PC-3 (cell line): ENCODE measurements around the gene MSTO1. TPM values are rescaled to one million over a fixed set of nuclear protein-coding genes. Genes with fewer than 3 reads are reported as not detected.
"Not testable (repeated sequence)": the region's sequence is repeated elsewhere in the genome, so short reads cannot be mapped to it uniquely, and the experiment has no call there.

Experiments used
- ATAC-seq: fragments of 200-7000 bp; cut with Tn5 transposase; 2 replicates; pipeline ENCODE4 v1.9.1; 2020; ENCODE audit warnings: mild to moderate bottlenecking, moderate library complexity
- BruUV-seq: library from RNA; stranded (reverse); fragments of 400-500 nt; replicated peaks from 2 replicates; lab custom pipeline; 2021; lab: Mats Ljungman, UMichigan
- CTCF ChIA-PET: fragments of 300-600 bp; sonication (Branson Sonifier 250); formaldehyde crosslinking; loops from one replicate; lab custom pipeline; 2022; ENCODE audit warnings: antibody characterized with exemption; lab: Charles Lee
- POLR2A ChIA-PET: fragments of 300-600 bp; sonication (Branson Sonifier 250); formaldehyde crosslinking; loops from one replicate; lab custom pipeline; 2022; ENCODE audit warnings: antibody characterized with exemption; ENCODE audit not compliant: unreplicated experiment; lab: Charles Lee
- DNase-seq: peaks from one replicate; pipeline ENCODE4 v3.0.0-alpha.2; 2015
- H2AFZ ChIP-seq: fragments of 300-600 bp; sonication (generic); 2 replicates; pipeline ENCODE4 v1.6.0; 2016; ENCODE audit warnings: antibody characterized with exemption, low read length
- H3F3A ChIP-seq: fragments of 300-600 bp; sonication (generic); one replicate; pipeline ENCODE4 v1.6.0; 2017; ENCODE audit warnings: antibody characterized with exemption, low read length, control low read depth, mild to moderate bottlenecking; ENCODE audit not compliant: unreplicated experiment
- H3K27ac ChIP-seq: fragments of 300-600 bp; sonication (generic); 2 replicates; pipeline ENCODE4 v1.5.1; 2016; ENCODE audit warnings: mild to moderate bottlenecking, low read length
- H3K27me3 ChIP-seq: fragments of 300-600 bp; sonication (generic); 2 replicates; pipeline ENCODE4 v1.6.1; 2016; ENCODE audit warnings: low read length, mixed read lengths
- H3K36me3 ChIP-seq: fragments of 300-600 bp; sonication (generic); 2 replicates; pipeline ENCODE4 v1.6.1; 2016; ENCODE audit warnings: low read depth, mixed run types, low read length, mixed read lengths
- H3K4me1 ChIP-seq: fragments of 300-600 bp; sonication (generic); 2 replicates; pipeline ENCODE4 v1.5.1; 2016; ENCODE audit warnings: low read length; ENCODE audit not compliant: insufficient read depth
- H3K4me2 ChIP-seq: fragments of 300-600 bp; sonication (generic); 2 replicates; pipeline ENCODE4 v1.6.0; 2016; ENCODE audit warnings: low read length
- H3K4me3 ChIP-seq: fragments of 300-600 bp; sonication (generic); 2 replicates; pipeline ENCODE4 v1.5.1; 2016; ENCODE audit warnings: mild to moderate bottlenecking, low read length, mixed read lengths
- H3K79me2 ChIP-seq: fragments of 300-600 bp; sonication (generic); 2 replicates; pipeline ENCODE4 v1.6.1; 2017; ENCODE audit warnings: low read length, mixed read lengths
- H3K9ac ChIP-seq: fragments of 300-600 bp; sonication (generic); 2 replicates; pipeline ENCODE4 v1.6.0; 2016; ENCODE audit warnings: mild to moderate bottlenecking, low read length
- H3K9me2 ChIP-seq: fragments of 300-600 bp; sonication (generic); replicated peaks from 2 replicates; pipeline ENCODE4 v1.6.1; 2016; ENCODE audit warnings: mixed run types, low read length, mixed read lengths
- H3K9me3 ChIP-seq: fragments of 300-600 bp; sonication (generic); 2 replicates; pipeline ENCODE4 v1.6.1; 2016; ENCODE audit warnings: low read length, mixed read lengths
- H4K20me1 ChIP-seq: fragments of 300-600 bp; sonication (generic); 2 replicates; pipeline ENCODE4 v1.6.1; 2016; ENCODE audit warnings: low read length, mixed read lengths
- EZH2 ChIP-seq: fragments of 300-600 bp; sonication (generic); IDR thresholded peaks from one replicate; pipeline ENCODE4 v1.6.1; 2017; ENCODE audit warnings: antibody characterized with exemption, mild to moderate bottlenecking, low read length; ENCODE audit not compliant: unreplicated experiment
- intact Hi-C: fragments of 100-400 bp; cut with micrococcal nuclease; formaldehyde crosslinking; loops from 2 replicates; pipeline ENCODE4 v1.9.0; 2023
- total RNA-seq: library from RNA; depleted of rRNA; stranded (reverse); fragments of >200 nt; gene quantifications from 2 replicates; pipeline ENCODE4 v1.2.3, GENCODE V29; 2014
- TF ChIP-seq, protein P1 (sequence below): fragments of 300-600 bp; sonication (generic); conservative IDR thresholded peaks from 2 replicates; pipeline ENCODE4 v1.5.1; 2017; ENCODE audit warnings: antibody characterized with exemption, low read depth, mild to moderate bottlenecking, low read length

Gene MSTO1
- total RNA-seq, 1 experiment from 2014 or later, result 80.3 TPM

DNA sequence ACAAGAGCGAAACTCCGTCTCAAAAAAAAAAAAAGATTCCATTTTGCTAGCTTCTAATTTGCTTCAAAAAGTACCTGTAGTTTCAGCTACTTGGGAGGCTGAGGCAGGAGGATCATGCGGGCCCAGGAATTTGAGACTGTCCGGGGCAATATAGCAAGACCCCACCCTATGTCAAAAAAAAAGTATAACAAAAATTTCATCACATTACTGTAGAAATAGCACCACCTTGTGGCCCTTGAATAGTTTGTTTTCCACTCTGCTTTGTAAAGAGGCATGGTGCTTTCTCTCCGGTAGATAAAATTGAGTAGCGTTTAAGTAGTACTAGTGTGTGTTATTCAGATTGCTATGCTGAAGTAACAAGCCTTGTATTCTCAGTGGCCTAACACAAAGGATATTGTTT lies 18.2 kb upstream of the MSTO1 start:
- H3K4me1 ChIP-seq, result no peaks in the 10 kb centered on the region
- DNase-seq (peak; percentile 82), ATAC-seq (peak; percentile 79)
- no peaks in the 10 kb centered on the region for H3K79me2 ChIP-seq
- ChIA-PET CTCF (no interaction called here), POLR2A (no interaction called here)
- intact Hi-C loops, result loop anchor here (1.0 to 5.0 kb wide), 2 partner anchors 313 to 414 kb away; no protein-coding TSS in a partner anchor
- H3K4me2 ChIP-seq, result no peak overlapping the region
- TF ChIP-seq EZH2, result no peak
- TF ChIP-seq, protein P1, sequence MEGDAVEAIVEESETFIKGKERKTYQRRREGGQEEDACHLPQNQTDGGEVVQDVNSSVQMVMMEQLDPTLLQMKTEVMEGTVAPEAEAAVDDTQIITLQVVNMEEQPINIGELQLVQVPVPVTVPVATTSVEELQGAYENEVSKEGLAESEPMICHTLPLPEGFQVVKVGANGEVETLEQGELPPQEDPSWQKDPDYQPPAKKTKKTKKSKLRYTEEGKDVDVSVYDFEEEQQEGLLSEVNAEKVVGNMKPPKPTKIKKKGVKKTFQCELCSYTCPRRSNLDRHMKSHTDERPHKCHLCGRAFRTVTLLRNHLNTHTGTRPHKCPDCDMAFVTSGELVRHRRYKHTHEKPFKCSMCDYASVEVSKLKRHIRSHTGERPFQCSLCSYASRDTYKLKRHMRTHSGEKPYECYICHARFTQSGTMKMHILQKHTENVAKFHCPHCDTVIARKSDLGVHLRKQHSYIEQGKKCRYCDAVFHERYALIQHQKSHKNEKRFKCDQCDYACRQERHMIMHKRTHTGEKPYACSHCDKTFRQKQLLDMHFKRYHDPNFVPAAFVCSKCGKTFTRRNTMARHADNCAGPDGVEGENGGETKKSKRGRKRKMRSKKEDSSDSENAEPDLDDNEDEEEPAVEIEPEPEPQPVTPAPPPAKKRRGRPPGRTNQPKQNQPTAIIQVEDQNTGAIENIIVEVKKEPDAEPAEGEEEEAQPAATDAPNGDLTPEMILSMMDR, result peak; percentile 75
- no peak overlapping the region for H3K4me3 ChIP-seq
- H3K36me3 ChIP-seq, result no peaks in the 10 kb centered on the region
- H3K27me3 ChIP-seq, result no peaks in the 10 kb centered on the region
- H3K27ac ChIP-seq, result no peak overlapping the region
- H2AFZ ChIP-seq, result 0 out of 2 replicates have a peak overlapping the region, but pooled peaks have one; percentile 42
- no peaks in the 10 kb centered on the region for H3K9me3 ChIP-seq
- no peaks in the 10 kb centered on the region for H3F3A ChIP-seq
- no peak overlapping the region for H3K9ac ChIP-seq
- no peaks in the 10 kb centered on the region for H4K20me1 ChIP-seq
- BruUV-seq, result no TSS peak
- no peaks in the 10 kb centered on the region for H3K9me2 ChIP-seq

- H3K27me3 ChIP-seq, H3K36me3 ChIP-seq, H3K4me3 ChIP-seq, H3K9ac ChIP-seq, H2AFZ ChIP-seq, H3K4me2 ChIP-seq, H3K79me2 ChIP-seq, POLR2A ChIA-PET, intact Hi-C loops, H4K20me1 ChIP-seq, H3K27ac ChIP-seq, DNase-seq, ATAC-seq, BruUV-seq, H3F3A ChIP-seq, CTCF ChIA-PET, H3K4me1 ChIP-seq, H3K9me2 ChIP-seq, H3K9me3 ChIP-seq: not testable (repeated sequence)
Observed at GRCh38 chr1:155595877-155596474, 14.0 kb upstream of the MSTO1 start.

DNA sequence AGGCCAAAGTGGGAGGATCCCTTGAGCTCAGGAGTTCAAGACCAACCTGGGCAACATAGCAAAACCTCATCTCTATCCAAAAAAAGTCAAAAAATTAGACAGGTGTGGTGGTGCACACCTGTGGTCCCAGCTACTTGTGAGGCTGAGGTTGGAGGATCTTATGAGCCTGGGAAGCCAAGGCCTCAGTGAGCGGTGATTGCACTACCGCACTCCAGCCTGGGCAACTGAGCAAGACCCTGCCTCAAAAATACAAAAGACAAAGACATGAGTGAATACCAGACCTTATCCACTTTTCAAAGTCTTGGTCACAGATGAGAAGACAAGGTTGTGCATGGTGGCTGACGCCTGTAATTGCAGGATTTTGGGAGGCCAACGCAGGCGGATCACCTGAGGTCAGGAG lies 13.2 kb upstream of the MSTO1 start:
- no peaks in the 10 kb centered on the region for H3F3A ChIP-seq
- H3K9me2 ChIP-seq, result no peaks in the 10 kb centered on the region
- no TSS peak for BruUV-seq
- H3K4me1 ChIP-seq, result no peaks in the 10 kb centered on the region
- no peaks in the 10 kb centered on the region for H3K27me3 ChIP-seq
- TF ChIP-seq EZH2, result no peak
- TF ChIP-seq, protein P1, result no peak
- DNase-seq (no peak), ATAC-seq (no peak)
- no peak overlapping the region for H2AFZ ChIP-seq
- no peak overlapping the region for H3K9ac ChIP-seq
- ChIA-PET CTCF (no interaction called here), POLR2A (no interaction called here)
- H3K4me2 ChIP-seq, result no peak overlapping the region
- no peaks in the 10 kb centered on the region for H3K36me3 ChIP-seq
- no peaks in the 10 kb centered on the region for H3K9me3 ChIP-seq
- H3K79me2 ChIP-seq, result no peaks in the 10 kb centered on the region
- no peak overlapping the region for H3K4me3 ChIP-seq
- intact Hi-C loops, result no loop called here
- no peak overlapping the region for H3K27ac ChIP-seq
- no peaks in the 10 kb centered on the region for H4K20me1 ChIP-seq
